HG03575 (cell line): ENCODE data around the gene SFTPA2.
"Not testable (repeated sequence)": the region's sequence is repeated elsewhere in the genome, so short reads cannot be mapped to it uniquely, and the experiment has no call there.

Source experiments
- ATAC-seq: cut with Tn5 transposase; IDR thresholded peaks from one replicate; pipeline ENCODE4 v1.9.1; 2021; ENCODE audit not compliant: unreplicated experiment, insufficient number of reproducible peaks, low FRiP score; ENCODE audit errors: extremely low read depth

SFTPA2 gene

GRCh38 chr10:79560160-79560709, at the start of gene SFTPA2:
Gene SFTPA2 (minus strand): TSS chr10:79560407. CDS start chr10:79559483, 924 bp downstream.
- no peak for ATAC-seq

DNA sequence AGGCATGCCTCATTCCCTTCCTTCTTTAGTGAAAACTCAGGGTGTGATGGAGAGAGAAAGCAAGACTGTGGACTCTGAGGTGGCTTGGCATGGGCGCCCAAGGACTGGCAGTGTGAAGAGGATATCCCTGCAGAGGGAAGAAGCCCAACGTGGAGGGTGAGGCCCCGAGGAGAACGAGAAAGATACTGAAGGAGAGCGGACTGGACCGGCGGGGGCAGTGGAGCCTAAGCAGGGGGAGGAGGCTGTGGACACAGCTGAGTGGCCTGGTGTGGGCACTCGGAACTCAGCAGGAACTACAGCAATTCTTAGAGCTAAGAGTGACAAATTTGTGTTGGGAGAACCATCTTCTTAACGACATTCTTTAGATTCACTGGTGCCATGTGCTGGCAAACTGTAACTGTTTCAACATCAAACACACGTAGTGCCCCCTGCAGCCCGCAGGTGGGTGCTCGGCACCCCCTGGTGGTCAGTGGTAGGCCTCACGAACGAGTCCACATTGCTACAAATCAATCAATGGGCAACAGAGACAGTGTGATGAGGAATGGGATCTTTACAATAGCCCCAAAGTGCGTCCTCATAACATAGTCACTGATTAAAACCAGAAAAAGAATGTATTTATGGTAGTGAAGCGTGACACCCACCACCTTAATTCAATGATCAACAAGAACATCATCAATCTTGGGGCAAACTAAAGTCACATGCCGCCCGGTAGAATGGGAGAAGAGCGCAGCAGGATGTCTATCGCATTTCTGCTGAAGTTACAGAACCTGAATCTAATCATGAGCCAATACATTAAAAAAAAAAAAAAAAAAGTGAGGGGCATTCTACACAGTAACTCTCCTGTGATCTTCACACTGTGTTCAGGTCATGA, 48.5 kb upstream of the SFTPA2 start:
- ATAC-seq, result no peak

GRCh38 chr10:79605308-79605707, 45.1 kb upstream of the SFTPA2 start:
- ATAC-seq, result no peak

GRCh38 chr10:79604294-79604693, 44.1 kb upstream of the SFTPA2 start:
- no peak for ATAC-seq

- ATAC-seq, result no peak
These were observed 42.7 kb upstream of the SFTPA2 start for GRCh38 chr10:79602953-79603352.

GRCh38 chr10:79601939-79602338, 41.7 kb upstream of the SFTPA2 start:
- ATAC-seq, result no peak

- not testable (repeated sequence) for ATAC-seq
These were observed 39.4 kb upstream of the SFTPA2 start for GRCh38 chr10:79599644-79600043.

DNA sequence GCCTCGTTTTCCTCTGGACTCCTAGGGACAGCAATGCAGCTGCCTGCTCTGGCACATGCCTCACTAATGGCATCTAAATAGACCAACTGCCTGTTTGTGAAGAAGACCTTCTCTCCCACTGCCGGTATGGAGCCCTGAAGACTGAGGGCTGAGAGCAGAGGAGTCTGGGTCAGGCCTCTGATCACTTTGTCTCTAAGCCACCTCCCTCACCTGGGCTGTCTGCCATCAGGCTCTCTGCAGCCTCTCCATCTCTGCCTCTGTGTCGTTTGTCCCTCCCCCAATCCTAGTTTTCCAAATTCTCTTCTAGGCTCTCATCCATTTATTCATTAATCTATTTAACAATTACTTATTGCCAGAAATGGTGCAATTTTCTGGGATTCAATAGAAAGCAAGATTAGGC, 35.3 kb upstream of the SFTPA2 start:
- no peak for ATAC-seq

GRCh38 chr10:79594565-79594964, 34.4 kb upstream of the SFTPA2 start:
- not testable (repeated sequence) for ATAC-seq

- ATAC-seq, result no peak
These were observed 33.2 kb upstream of the SFTPA2 start for GRCh38 chr10:79593377-79593776.

GRCh38 chr10:79588800-79589199, 28.6 kb upstream of the SFTPA2 start:
- no peak for ATAC-seq

- ATAC-seq, result no peak
These were observed 26.7 kb upstream of the SFTPA2 start for GRCh38 chr10:79586933-79587332.

DNA sequence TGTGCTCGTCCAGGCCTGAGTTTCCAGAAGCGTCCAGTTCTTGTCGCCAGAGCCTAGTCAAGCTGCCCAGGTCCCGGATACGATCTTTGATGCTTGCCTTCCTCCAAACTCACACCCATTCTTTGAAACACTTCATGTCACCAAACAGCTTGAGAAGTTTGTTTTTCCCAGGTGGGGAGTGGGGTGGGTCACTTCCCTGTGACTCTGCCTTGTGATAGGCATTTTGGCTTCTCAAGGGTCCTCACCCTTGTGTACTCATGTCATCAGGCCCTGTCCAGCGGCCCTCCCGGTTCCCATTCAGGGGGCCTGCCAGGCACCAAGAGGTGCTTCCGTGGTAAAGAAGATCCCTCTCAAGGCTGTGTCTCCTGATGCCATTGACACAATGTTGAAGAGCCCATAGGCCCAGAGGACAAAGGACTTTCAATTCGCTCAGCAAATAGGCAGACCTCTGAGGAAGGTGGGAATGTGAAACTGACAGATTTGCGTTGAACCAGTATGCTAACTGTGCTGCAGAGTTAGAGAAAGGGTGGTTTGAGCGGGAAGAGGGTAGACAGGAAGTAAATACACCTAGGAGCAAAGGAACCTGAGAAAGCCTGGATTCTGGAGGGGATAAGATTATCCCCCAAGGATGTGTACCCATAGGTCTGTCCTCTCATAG, 25.8 kb upstream of the SFTPA2 start:
- no peak for ATAC-seq

DNA sequence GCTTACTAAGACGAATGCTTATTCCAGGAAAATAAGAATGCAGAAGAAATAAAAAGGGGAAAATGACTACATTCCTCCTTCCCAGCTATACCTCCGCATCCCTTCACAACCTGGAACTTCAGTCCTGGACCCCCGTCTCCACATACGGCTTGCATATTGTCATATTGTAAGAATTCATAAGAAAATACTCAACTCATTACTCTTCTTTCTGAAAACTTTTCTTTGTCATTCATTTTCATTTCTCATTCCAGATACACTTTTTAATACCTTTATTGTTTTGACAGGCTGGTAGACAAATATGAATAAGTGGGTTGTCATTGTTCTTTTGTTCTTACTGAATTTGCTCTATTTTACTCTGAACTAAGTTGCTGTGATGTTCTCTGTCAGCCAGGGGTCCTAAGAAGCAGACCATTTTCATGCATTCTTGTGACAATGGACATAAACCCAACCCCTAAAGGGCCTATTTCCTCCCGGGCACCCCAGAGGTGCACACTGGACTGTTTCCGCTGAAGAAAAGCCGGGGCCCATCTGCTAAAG, 23.3 kb upstream of the SFTPA2 start:
- no peak for ATAC-seq

DNA sequence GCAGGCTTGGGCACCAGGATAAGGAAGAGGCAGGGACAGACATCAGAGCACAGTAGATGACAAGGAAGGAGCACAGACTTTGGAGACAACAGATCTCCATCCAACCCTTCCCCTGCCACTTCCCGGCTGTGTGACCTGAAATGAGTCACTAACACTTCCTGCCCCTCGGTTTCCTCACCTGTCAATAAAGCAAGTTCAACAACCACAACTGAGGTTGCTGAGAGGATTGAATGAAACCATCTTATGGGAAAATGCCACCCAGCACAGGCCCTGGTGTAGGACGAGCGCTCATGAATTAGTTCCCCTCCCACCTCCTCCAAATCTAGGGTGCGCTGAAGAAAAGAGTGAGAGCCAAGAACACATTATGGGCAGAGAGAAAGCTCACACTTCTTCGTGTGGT, 22.7 kb upstream of the SFTPA2 start:
- not testable (repeated sequence) for ATAC-seq

DNA sequence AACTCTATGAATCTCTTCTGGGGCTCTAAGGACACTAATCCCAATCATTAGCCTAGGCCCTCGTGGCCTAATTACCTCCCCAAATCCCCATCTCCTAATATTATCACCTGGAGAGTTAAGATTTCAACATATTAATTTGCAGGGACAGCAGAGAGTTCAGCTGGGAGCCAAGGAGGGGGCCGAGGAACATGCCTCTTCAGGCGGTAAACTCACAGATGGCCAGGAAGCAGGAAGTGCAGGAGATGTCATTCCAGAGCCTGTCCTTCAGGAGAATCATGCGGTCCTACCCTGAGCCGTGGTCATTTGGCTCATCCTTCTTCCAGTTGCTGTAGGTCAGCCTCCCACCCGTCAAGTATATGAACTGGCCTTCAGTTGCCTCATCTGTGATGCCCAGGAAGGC, 21.9 kb upstream of the SFTPA2 start:
- ATAC-seq, result no peak

DNA sequence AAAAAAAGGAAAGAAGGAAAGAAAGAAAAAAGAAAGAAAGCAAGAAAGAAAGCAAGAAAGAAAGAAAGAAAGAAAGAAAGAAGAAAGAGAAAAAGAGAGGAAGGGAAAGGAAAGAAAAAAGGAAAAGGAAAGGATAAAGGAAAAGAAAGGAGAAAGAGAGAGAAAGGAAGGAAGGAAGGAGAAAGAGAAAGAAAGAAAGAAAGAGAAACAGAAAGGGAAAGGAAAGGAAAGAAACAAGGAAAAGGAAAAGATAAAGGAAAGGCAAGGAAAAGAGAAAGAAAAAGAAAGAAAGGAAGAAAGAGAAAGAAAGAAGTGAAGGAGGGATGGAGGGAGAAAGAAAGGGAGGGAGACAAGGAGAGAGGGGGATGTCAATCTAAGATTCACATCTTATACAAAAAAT, 20.8 kb upstream of the SFTPA2 start:
- no peak for ATAC-seq

GRCh38 chr10:79579361-79579760, 19.2 kb upstream of the SFTPA2 start:
- ATAC-seq, result no peak

- ATAC-seq, result not testable (repeated sequence)
These were observed 10.4 kb upstream of the SFTPA2 start for GRCh38 chr10:79570624-79571023.

DNA sequence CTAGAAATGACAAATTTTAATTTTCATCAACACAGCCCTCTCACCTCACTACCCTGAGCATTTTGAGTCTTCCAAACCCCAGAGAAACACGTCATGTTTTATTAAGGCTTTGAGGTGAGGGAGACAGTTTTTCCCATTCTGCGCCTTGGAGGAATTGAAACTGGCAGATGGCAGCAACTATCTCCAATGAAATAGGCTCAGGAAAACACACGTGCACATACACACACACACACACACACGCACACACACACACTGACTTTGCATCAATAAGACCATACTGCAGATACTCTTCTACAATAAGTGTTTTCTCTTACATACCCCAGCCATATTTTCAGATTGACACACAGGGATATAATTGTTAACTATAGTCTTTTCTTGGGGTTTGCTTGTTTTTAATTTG, 3.2 kb upstream of the SFTPA2 start:
- ATAC-seq, result no peak
